PC-3 (cell line): ENCODE data around the gene BCL11A. TPM values are rescaled to one million over a fixed set of nuclear protein-coding genes. Genes with fewer than 3 reads are reported as not detected.

Source experiments
- ATAC-seq: fragments of 200-7000 bp; cut with Tn5 transposase; 2 replicates; pipeline ENCODE4 v1.9.1; 2020; ENCODE audit warnings: mild to moderate bottlenecking, moderate library complexity
- BruUV-seq: library from RNA; stranded (reverse); fragments of 400-500 nt; replicated peaks from 2 replicates; lab custom pipeline; 2021; lab: Mats Ljungman, UMichigan
- CTCF ChIA-PET: fragments of 300-600 bp; sonication (Branson Sonifier 250); formaldehyde crosslinking; loops from one replicate; lab custom pipeline; 2022; ENCODE audit warnings: antibody characterized with exemption; lab: Charles Lee
- POLR2A ChIA-PET: fragments of 300-600 bp; sonication (Branson Sonifier 250); formaldehyde crosslinking; loops from one replicate; lab custom pipeline; 2022; ENCODE audit warnings: antibody characterized with exemption; ENCODE audit not compliant: unreplicated experiment; lab: Charles Lee
- DNase-seq: peaks from one replicate; pipeline ENCODE4 v3.0.0-alpha.2; 2015
- H2AFZ ChIP-seq: fragments of 300-600 bp; sonication (generic); 2 replicates; pipeline ENCODE4 v1.6.0; 2016; ENCODE audit warnings: antibody characterized with exemption, low read length
- H3F3A ChIP-seq: fragments of 300-600 bp; sonication (generic); one replicate; pipeline ENCODE4 v1.6.0; 2017; ENCODE audit warnings: antibody characterized with exemption, low read length, control low read depth, mild to moderate bottlenecking; ENCODE audit not compliant: unreplicated experiment
- H3K27ac ChIP-seq: fragments of 300-600 bp; sonication (generic); 2 replicates; pipeline ENCODE4 v1.5.1; 2016; ENCODE audit warnings: mild to moderate bottlenecking, low read length
- H3K27me3 ChIP-seq: fragments of 300-600 bp; sonication (generic); 2 replicates; pipeline ENCODE4 v1.6.1; 2016; ENCODE audit warnings: low read length, mixed read lengths
- H3K36me3 ChIP-seq: fragments of 300-600 bp; sonication (generic); 2 replicates; pipeline ENCODE4 v1.6.1; 2016; ENCODE audit warnings: low read depth, mixed run types, low read length, mixed read lengths
- H3K4me1 ChIP-seq: fragments of 300-600 bp; sonication (generic); 2 replicates; pipeline ENCODE4 v1.5.1; 2016; ENCODE audit warnings: low read length; ENCODE audit not compliant: insufficient read depth
- H3K4me2 ChIP-seq: fragments of 300-600 bp; sonication (generic); 2 replicates; pipeline ENCODE4 v1.6.0; 2016; ENCODE audit warnings: low read length
- H3K4me3 ChIP-seq: fragments of 300-600 bp; sonication (generic); 2 replicates; pipeline ENCODE4 v1.5.1; 2016; ENCODE audit warnings: mild to moderate bottlenecking, low read length, mixed read lengths
- H3K79me2 ChIP-seq: fragments of 300-600 bp; sonication (generic); 2 replicates; pipeline ENCODE4 v1.6.1; 2017; ENCODE audit warnings: low read length, mixed read lengths
- H3K9ac ChIP-seq: fragments of 300-600 bp; sonication (generic); 2 replicates; pipeline ENCODE4 v1.6.0; 2016; ENCODE audit warnings: mild to moderate bottlenecking, low read length
- H3K9me2 ChIP-seq: fragments of 300-600 bp; sonication (generic); replicated peaks from 2 replicates; pipeline ENCODE4 v1.6.1; 2016; ENCODE audit warnings: mixed run types, low read length, mixed read lengths
- H3K9me3 ChIP-seq: fragments of 300-600 bp; sonication (generic); 2 replicates; pipeline ENCODE4 v1.6.1; 2016; ENCODE audit warnings: low read length, mixed read lengths
- H4K20me1 ChIP-seq: fragments of 300-600 bp; sonication (generic); 2 replicates; pipeline ENCODE4 v1.6.1; 2016; ENCODE audit warnings: low read length, mixed read lengths
- CTCF ChIP-seq: fragments of 300-600 bp; sonication (generic); conservative IDR thresholded peaks from 2 replicates; pipeline ENCODE4 v1.5.1; 2017; ENCODE audit warnings: antibody characterized with exemption, low read depth, mild to moderate bottlenecking, low read length
- EZH2 ChIP-seq: fragments of 300-600 bp; sonication (generic); IDR thresholded peaks from one replicate; pipeline ENCODE4 v1.6.1; 2017; ENCODE audit warnings: antibody characterized with exemption, mild to moderate bottlenecking, low read length; ENCODE audit not compliant: unreplicated experiment
- EZH2phosphoT487 ChIP-seq: fragments of 300-600 bp; sonication (generic); IDR thresholded peaks from 2 replicates; pipeline ENCODE4 v1.6.1; 2018; ENCODE audit warnings: mild to moderate bottlenecking, antibody characterized with exemption, low read length, borderline replicate concordance
- intact Hi-C: fragments of 100-400 bp; cut with micrococcal nuclease; formaldehyde crosslinking; loops from 2 replicates; pipeline ENCODE4 v1.9.0; 2023
- total RNA-seq: library from RNA; depleted of rRNA; stranded (reverse); fragments of >200 nt; gene quantifications from 2 replicates; pipeline ENCODE4 v1.2.3, GENCODE V29; 2014

BCL11A gene
- total RNA-seq, 1 experiment from 2014 or later = 4.6 TPM

GRCh38 chr2:60413069-60413813 is 140.2 kb downstream of the BCL11A start:
- TF ChIP-seq CTCF (no peak), EZH2phosphoT487 (no peak)
- Histone ChIP-seq H4K20me1 (no peaks in the 10 kb centered on the region), H3K4me3 (no peak overlapping the region), H3K36me3 (no peaks in the 10 kb centered on the region), H3K27me3 (no peaks in the 10 kb centered on the region), H3K4me2 (no peak overlapping the region), H3K9me2 (no peaks in the 10 kb centered on the region), H3F3A (no peaks in the 10 kb centered on the region), H3K27ac (no peak overlapping the region), H3K9ac (no peak overlapping the region), H3K4me1 (peaks cover 27% of the 10 kb centered on the region), H2AFZ (no peak overlapping the region), H3K79me2 (no peaks in the 10 kb centered on the region), H3K9me3 (no peaks in the 10 kb centered on the region)
- ChIA-PET CTCF (no interaction called here), POLR2A (no interaction called here)
- DNase-seq = no peak
- intact Hi-C loops = no loop called here
- BruUV-seq = no TSS peak
- ATAC-seq = no peak

- Histone ChIP-seq H3K4me3 (no peak overlapping the region), H3K79me2 (no peaks in the 10 kb centered on the region), H3K9ac (no peak overlapping the region), H4K20me1 (no peaks in the 10 kb centered on the region), H3K9me2 (no peaks in the 10 kb centered on the region), H3K27ac (no peak overlapping the region), H2AFZ (no peak overlapping the region), H3K4me1 (peaks cover 27% of the 10 kb centered on the region), H3K36me3 (no peaks in the 10 kb centered on the region), H3K27me3 (no peaks in the 10 kb centered on the region), H3K9me3 (no peaks in the 10 kb centered on the region), H3F3A (no peaks in the 10 kb centered on the region), H3K4me2 (no peak overlapping the region)
- DNase-seq (no peak), ATAC-seq (no peak)
- no TSS peak for BruUV-seq
- intact Hi-C loops = no loop called here
- TF ChIP-seq EZH2phosphoT487 (no peak), CTCF (no peak), EZH2 (no peak)
- ChIA-PET POLR2A (no interaction called here), CTCF (no interaction called here)
Observed at GRCh38 chr2:60412620-60413019, 140.8 kb downstream of the BCL11A start.

- no peaks in the 10 kb centered on the region for H3K27me3 ChIP-seq
- intact Hi-C loops = no loop called here
- no peak overlapping the region for H2AFZ ChIP-seq
- no peak overlapping the region for H3K9ac ChIP-seq
- H3K9me2 ChIP-seq = no peaks in the 10 kb centered on the region
- no peaks in the 10 kb centered on the region for H3K36me3 ChIP-seq
- H3F3A ChIP-seq = no peaks in the 10 kb centered on the region
- BruUV-seq = no TSS peak
- ChIA-PET CTCF (no interaction called here), POLR2A (no interaction called here)
- ATAC-seq (no peak), DNase-seq (no peak)
- H3K4me2 ChIP-seq = no peak overlapping the region
- no peak overlapping the region for H3K4me3 ChIP-seq
- no peaks in the 10 kb centered on the region for H3K9me3 ChIP-seq
- no peaks in the 10 kb centered on the region for H3K79me2 ChIP-seq
- H3K27ac ChIP-seq = no peak overlapping the region
- H4K20me1 ChIP-seq = no peaks in the 10 kb centered on the region
- TF ChIP-seq EZH2 (no peak), EZH2phosphoT487 (no peak), CTCF (no peak)
- H3K4me1 ChIP-seq = peaks cover 27% of the 10 kb centered on the region
Observed at GRCh38 chr2:60412027-60412426, 141.4 kb downstream of the BCL11A start.
